Mesothelial cell of epicardium (in vitro differentiated cells): ENCODE measurements around the gene SNRK. TPM values are rescaled to one million over a fixed set of nuclear protein-coding genes. Genes with fewer than 3 reads are reported as not detected.

Source experiments
- DNase-seq, 2 experiments: peaks; one replicate each; pipeline ENCODE4 v3.0.0; 2021; ENCODE audit warnings: low spot score in 2 of 2; ENCODE audit not compliant: unreplicated experiment in 2 of 2
- H3K27ac Mint-ChIP-seq: 2 replicates; pipeline ENCODE4 v1.8.0; 2021; ENCODE audit warnings: mixed read lengths
- H3K27me3 Mint-ChIP-seq: 2 replicates; pipeline ENCODE4 v1.8.0; 2021; ENCODE audit warnings: low read depth, mixed read lengths
- H3K36me3 Mint-ChIP-seq: 2 replicates; pipeline ENCODE4 v1.8.0; 2021; ENCODE audit warnings: mixed read lengths
- H3K4me1 Mint-ChIP-seq: 2 replicates; pipeline ENCODE4 v1.8.0; 2021; ENCODE audit warnings: mixed read lengths
- H3K4me3 Mint-ChIP-seq: 2 replicates; pipeline ENCODE4 v1.8.0; 2021; ENCODE audit warnings: mild to moderate bottlenecking, moderate library complexity, mixed read lengths
- H3K9me3 Mint-ChIP-seq: 2 replicates; pipeline ENCODE4 v1.8.0; 2021; ENCODE audit warnings: mixed read lengths
- CTCF ChIP-seq: fragments of 200-600 bp; sonication (generic); IDR thresholded peaks from one replicate; pipeline ENCODE4 v1.5.0; 2021; ENCODE audit warnings: antibody characterized with exemption; ENCODE audit not compliant: unreplicated experiment
- total RNA-seq: library from RNA; stranded (reverse); gene quantifications from 3 replicates; pipeline ENCODE4 v1.2.1, GENCODE V29; 2021

SNRK gene
- total RNA-seq, 1 donor from 2014 or later, result 19.3 TPM

GRCh38 chr3:43289841-43290470, 3.6 kb downstream of the SNRK start:
- DNase-seq, result no peak
- Mint-ChIP-seq H3K4me1 (peaks cover 43% of the 10 kb centered on the region), H3K36me3 (no peaks in the 10 kb centered on the region), H3K9me3 (no peaks in the 10 kb centered on the region), H3K27ac (no peak overlapping the region), H3K27me3 (peaks cover 2% of the 10 kb centered on the region), H3K4me3 (no peak overlapping the region)
- no peak for TF ChIP-seq CTCF

DNA sequence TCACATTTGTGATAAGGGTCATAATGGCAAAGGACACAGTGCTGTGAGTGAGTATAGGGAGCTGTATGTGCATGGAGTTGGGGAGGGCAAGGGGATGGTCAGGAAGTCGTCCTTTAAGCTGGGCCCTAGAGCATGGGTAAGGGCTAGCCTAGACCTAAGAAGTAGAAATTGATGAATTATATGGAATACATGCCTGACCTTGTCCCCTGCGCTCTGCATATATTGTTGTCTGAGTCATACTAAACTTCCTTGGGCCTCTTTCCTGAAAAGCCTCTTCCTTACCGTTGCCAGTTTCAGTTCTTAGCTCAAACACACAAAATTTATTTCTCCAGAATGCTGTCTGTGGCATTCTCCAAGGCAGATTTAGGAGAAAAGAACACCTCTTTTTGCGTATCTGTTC, 4.6 kb downstream of the SNRK start:
- Mint-ChIP-seq H3K4me3 (no peak overlapping the region), H3K27me3 (no peaks in the 10 kb centered on the region), H3K4me1 (peaks cover 45% of the 10 kb centered on the region), H3K9me3 (no peaks in the 10 kb centered on the region), H3K36me3 (no peaks in the 10 kb centered on the region), H3K27ac (no peak overlapping the region)
- TF ChIP-seq CTCF, result no peak
- no peak for DNase-seq

DNA sequence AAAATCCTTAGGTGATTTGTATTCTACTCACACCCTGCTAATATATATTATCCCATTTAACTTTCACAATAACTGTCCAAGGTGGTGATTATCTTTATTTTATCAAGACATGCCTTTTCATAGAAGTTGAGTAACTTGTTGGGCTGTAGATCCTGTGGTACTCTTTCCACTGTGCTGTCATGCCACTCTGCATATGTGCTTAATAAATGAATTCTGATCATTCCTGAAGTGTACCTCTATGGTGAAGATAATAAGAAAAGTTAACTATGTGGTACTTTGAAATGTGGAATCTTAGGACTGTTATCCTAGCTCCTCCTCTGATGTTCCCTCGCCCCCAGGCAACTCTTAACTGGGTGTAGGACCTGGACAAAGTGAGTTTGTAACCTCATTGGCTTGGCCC, 5.2 kb downstream of the SNRK start:
- H3K4me3 Mint-ChIP-seq, result no peak overlapping the region
- H3K27ac Mint-ChIP-seq, result no peak overlapping the region
- H3K4me1 Mint-ChIP-seq, result peaks cover 46% of the 10 kb centered on the region
- no peak for TF ChIP-seq CTCF
- DNase-seq, result no peak
- no peaks in the 10 kb centered on the region for H3K27me3 Mint-ChIP-seq
- no peaks in the 10 kb centered on the region for H3K9me3 Mint-ChIP-seq
- no peaks in the 10 kb centered on the region for H3K36me3 Mint-ChIP-seq

DNA sequence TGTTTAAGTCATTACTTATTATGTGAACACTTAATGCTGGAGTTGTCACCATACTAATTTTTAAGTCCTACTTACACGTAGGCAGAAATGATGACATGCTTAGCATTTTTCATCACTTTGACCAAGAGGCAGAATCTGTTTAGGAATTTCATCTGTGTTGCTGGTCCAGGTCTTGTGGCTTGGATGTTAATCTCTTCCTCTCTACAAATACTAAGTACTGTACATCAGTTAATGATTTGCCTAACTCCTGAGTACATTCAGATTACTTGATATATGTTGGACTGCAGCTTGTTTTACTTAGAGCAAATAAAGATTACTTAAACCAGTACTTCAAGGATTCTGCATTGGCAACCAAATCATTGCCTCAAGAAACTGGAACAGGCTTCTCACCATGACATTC, 8.6 kb downstream of the SNRK start:
- Mint-ChIP-seq H3K27me3 (no peaks in the 10 kb centered on the region), H3K9me3 (no peaks in the 10 kb centered on the region), H3K4me1 (peaks cover 21% of the 10 kb centered on the region), H3K4me3 (no peak overlapping the region), H3K36me3 (no peaks in the 10 kb centered on the region), H3K27ac (no peak overlapping the region)
- TF ChIP-seq CTCF, result no peak
- DNase-seq, result no peak

GRCh38 chr3:43296565-43296964, 10.2 kb downstream of the SNRK start:
- no peak for DNase-seq

More at GRCh38 chr3:43296565-43296964, 10.2 kb downstream of the SNRK start:
- no peaks in the 10 kb centered on the region for H3K9me3 Mint-ChIP-seq
- no peak overlapping the region for H3K27ac Mint-ChIP-seq
- H3K4me3 Mint-ChIP-seq, result no peak overlapping the region
- TF ChIP-seq CTCF, result no peak
- no peaks in the 10 kb centered on the region for H3K27me3 Mint-ChIP-seq
- no peaks in the 10 kb centered on the region for H3K36me3 Mint-ChIP-seq
- peaks cover 12% of the 10 kb centered on the region for H3K4me1 Mint-ChIP-seq
